Panc1 (cell line): Measurements from ENCODE around the gene FGD3.

Source experiments
- CTCF ChIP-seq: fragments of 450-650 bp; IDR thresholded peaks from 2 replicates; pipeline ENCODE4 v1.5.1; 2017; ENCODE audit warnings: mild to moderate bottlenecking
- POLR2AphosphoS5 ChIP-seq: IDR thresholded peaks from 2 replicates; pipeline ENCODE4 v1.6.1; 2012; ENCODE audit warnings: mild to moderate bottlenecking, low read depth, low read length, moderate library complexity
- REST ChIP-seq, 2 experiments: IDR thresholded peaks; 2 replicates each; pipeline ENCODE4 v1.6.1; 2011 to 2012; ENCODE audit warnings: low read depth in 2 of 2, control low read depth in 1 of 2, low read length in 1 of 2, mild to moderate bottlenecking in 1 of 2, moderate library complexity in 1 of 2; ENCODE audit not compliant: insufficient read depth in 1 of 2

- TF ChIP-seq POLR2AphosphoS5: no peak
- no peak for TF ChIP-seq CTCF
- TF ChIP-seq REST (IDR thresholded peaks at IDR 0.05; ENCODE audit: insufficient read depth in 1 of 2, low read depth in 2 of 2, low read length in 1 of 2): no peak
Measured at GRCh38 chr9:93025736-93026135, 78.4 kb downstream of the FGD3 start.
